GM20000 (cell line): ENCODE results near the gene HTR3B.

Source experiments
- DNase-seq: peaks from one replicate; pipeline ENCODE4 v3.0.0; 2012; ENCODE audit warnings: low spot score
- CTCF ChIP-seq: IDR thresholded peaks from 2 replicates; pipeline ENCODE4 v1.5.1; 2012; ENCODE audit warnings: mild to moderate bottlenecking, control low read depth; ENCODE audit errors: extremely low read depth, missing control alignments

HTR3B gene

GRCh38 chr11:113992459-113993110, 88.0 kb downstream of the HTR3B start:
- DNase-seq: no peak
- TF ChIP-seq CTCF: no peak

- DNase-seq: peak; percentile 51
- peak; percentile 62 for TF ChIP-seq CTCF
Measured at GRCh38 chr11:113994077-113994954, 89.7 kb downstream of the HTR3B start.
